Measurements from ENCODE around the gene GRM7. TPM values are rescaled to one million over a fixed set of nuclear protein-coding genes. Genes with fewer than 3 reads are reported as not detected.

The GRM7 gene
- total and polyA plus RNA-seq, 12 donors = 0.27 to 7.8 (median 3.2) TPM; not detected in 3

DNA sequence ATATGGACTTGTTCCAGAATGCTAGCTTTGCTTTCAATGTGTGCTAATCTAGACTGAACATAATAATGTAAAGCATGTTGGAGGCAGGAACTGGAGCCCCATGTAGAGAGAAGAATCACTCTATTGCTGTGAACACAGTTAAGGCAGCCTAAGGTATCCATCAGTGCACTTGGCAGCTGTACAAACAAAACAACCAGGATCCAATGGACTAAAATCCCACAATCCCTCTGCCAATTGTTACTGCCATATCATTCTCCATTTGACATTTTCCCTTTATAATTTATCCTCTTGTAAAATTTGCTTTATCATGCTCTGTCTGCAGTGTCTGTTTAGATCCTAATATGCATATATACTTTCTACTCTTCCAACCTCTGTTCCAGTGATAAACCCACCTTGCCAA is 883.9 kb downstream of the GRM7 start:
- no peak for DNase-seq
- H3K27me3 ChIP-seq = no peaks in the 10 kb centered on the region
- H3K36me3 ChIP-seq (replicated peaks in 1 of 2) = no peaks in the 10 kb centered on the region
- TF ChIP-seq POLR2A (IDR thresholded peaks at IDR 0.05) = no peak
- TF ChIP-seq, protein P1, sequence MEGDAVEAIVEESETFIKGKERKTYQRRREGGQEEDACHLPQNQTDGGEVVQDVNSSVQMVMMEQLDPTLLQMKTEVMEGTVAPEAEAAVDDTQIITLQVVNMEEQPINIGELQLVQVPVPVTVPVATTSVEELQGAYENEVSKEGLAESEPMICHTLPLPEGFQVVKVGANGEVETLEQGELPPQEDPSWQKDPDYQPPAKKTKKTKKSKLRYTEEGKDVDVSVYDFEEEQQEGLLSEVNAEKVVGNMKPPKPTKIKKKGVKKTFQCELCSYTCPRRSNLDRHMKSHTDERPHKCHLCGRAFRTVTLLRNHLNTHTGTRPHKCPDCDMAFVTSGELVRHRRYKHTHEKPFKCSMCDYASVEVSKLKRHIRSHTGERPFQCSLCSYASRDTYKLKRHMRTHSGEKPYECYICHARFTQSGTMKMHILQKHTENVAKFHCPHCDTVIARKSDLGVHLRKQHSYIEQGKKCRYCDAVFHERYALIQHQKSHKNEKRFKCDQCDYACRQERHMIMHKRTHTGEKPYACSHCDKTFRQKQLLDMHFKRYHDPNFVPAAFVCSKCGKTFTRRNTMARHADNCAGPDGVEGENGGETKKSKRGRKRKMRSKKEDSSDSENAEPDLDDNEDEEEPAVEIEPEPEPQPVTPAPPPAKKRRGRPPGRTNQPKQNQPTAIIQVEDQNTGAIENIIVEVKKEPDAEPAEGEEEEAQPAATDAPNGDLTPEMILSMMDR (IDR thresholded peaks at IDR 0.05) = no peak
- no peaks in the 10 kb centered on the region for H3K4me1 ChIP-seq (replicated peaks in 1 of 2)
- intact Hi-C loops (cut with DNase I) = no loop called here
- H3K9me3 ChIP-seq (replicated peaks in 1 of 3) = no peaks in the 10 kb centered on the region
- no peak overlapping the region for H3K4me3 ChIP-seq
- no peak overlapping the region for H3K27ac ChIP-seq

DNA sequence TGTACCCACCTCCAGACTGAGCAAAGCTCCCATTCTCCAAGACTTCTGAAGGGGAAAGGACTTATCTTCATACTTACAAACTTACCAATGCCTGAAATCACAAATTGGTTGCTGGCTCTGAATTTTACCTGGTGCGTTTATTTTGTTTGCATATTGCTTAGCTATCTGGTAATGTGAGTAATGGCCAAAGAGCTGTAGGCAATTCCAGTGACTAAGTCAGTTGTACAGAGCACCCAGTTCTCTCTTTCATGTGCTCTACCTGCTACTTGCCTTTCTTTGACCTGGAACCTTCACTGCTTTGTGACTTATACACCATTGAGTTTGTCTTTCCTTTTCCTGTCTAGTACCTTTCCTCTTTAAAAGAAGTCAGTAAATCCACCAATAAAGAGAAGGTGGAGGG is 884.8 kb downstream of the GRM7 start:
- no peaks in the 10 kb centered on the region for H3K4me1 ChIP-seq (replicated peaks in 1 of 2)
- no peak for TF ChIP-seq POLR2A (IDR thresholded peaks at IDR 0.05)
- TF ChIP-seq, protein P1 (IDR thresholded peaks at IDR 0.05) = no peak
- WGBS, 4 donors = 35 to 71% (median 53%) methylated on average over 1 of the region's 1 CpG
- no peak overlapping the region for H3K27ac ChIP-seq
- H3K9me3 ChIP-seq (replicated peaks in 1 of 3) = no peaks in the 10 kb centered on the region
- H3K36me3 ChIP-seq (replicated peaks in 1 of 2) = no peaks in the 10 kb centered on the region
- intact Hi-C loops (cut with DNase I) = no loop called here
- H3K27me3 ChIP-seq = no peaks in the 10 kb centered on the region
- no peak for DNase-seq
- H3K4me3 ChIP-seq = no peak overlapping the region

DNA sequence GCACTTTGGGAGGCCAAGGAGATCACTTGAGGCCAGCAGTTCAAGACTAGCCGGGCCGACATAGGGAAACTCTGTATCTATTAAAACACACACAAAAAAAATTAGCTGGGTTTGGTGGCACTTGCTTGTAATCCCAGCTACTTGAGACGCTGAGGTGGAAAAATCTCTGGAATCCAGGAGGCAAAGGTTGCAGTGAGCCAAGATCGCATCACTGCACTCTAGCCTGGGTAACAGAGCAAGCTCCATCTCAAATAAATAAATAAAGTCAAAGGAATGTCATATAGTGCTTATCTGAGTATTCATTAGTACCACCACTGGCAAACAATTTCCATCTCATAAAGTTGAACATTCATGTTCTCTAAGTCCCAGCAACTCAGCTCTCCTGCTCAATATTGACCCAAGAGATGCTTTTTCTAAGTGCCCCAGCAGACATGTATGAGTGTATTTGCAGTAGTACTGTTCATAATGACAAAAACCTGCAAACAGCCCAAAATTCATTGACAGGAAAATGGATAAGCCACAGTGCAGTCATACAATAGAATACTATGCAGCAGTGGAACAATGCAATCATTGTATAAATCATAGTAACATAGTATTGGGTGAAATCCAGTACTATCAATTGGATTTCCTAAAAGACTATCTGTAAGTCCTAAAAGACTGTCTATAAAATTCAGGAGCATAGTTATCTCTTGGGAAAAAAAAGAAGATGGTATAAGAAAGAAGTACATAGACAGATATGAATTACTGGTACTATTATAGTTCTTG is 889.2 kb downstream of the GRM7 start:
- no peak for DNase-seq
- intact Hi-C loops (cut with DNase I) = no loop called here
- 78 to 89% (median 83%) methylated on average over 4 of the region's 4 CpGs for WGBS, 4 donors
- no peak for TF ChIP-seq POLR2A (IDR thresholded peaks at IDR 0.05)
- TF ChIP-seq, protein P1 (IDR thresholded peaks at IDR 0.05) = no peak
- Histone ChIP-seq H3K9me3 (replicated peaks in 1 of 3) (no peaks in the 10 kb centered on the region), H3K27ac (no peak overlapping the region), H3K27me3 (no peaks in the 10 kb centered on the region), H3K4me3 (no peak overlapping the region), H3K4me1 (replicated peaks in 1 of 2) (no peaks in the 10 kb centered on the region), H3K36me3 (replicated peaks in 1 of 2) (no peaks in the 10 kb centered on the region)

DNA sequence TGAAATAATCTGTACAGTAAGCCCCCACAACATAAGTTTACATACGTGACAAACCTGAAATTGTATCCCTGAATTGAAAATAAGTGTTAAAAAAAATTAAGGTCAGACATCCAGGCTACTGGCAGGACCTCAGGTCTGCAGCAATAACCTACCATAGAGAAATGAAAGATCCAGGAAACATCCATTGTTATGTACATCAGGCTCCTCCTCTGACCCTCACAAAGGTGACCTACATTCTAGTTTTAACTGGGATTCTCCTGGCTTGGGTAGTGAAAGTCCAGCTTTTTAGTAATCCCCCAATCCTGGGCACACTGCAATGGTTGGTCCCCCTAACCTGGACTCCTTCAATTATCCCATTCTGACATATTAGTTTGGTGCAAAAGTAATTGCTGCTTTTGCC is 891.1 kb downstream of the GRM7 start:
- Histone ChIP-seq H3K9me3 (replicated peaks in 1 of 3) (no peaks in the 10 kb centered on the region), H3K36me3 (replicated peaks in 1 of 2) (no peaks in the 10 kb centered on the region), H3K27me3 (no peaks in the 10 kb centered on the region), H3K4me1 (replicated peaks in 1 of 2) (no peaks in the 10 kb centered on the region), H3K27ac (no peak overlapping the region), H3K4me3 (no peak overlapping the region)
- DNase-seq = no peak
- TF ChIP-seq POLR2A (IDR thresholded peaks at IDR 0.05) = no peak
- TF ChIP-seq, protein P1 (IDR thresholded peaks at IDR 0.05) = no peak
- WGBS, 4 donors = 70 to 94% (median 88%) methylated on average over 1 of the region's 1 CpG
- intact Hi-C loops (cut with DNase I) = no loop called here

Data from adrenal gland (tissue), 12 donors.